ENCODE data around the gene SAMD14.
A peak's percentile ranks its signal among the peaks of the same experiment; 100 is the strongest.

Gene SAMD14

DNA sequence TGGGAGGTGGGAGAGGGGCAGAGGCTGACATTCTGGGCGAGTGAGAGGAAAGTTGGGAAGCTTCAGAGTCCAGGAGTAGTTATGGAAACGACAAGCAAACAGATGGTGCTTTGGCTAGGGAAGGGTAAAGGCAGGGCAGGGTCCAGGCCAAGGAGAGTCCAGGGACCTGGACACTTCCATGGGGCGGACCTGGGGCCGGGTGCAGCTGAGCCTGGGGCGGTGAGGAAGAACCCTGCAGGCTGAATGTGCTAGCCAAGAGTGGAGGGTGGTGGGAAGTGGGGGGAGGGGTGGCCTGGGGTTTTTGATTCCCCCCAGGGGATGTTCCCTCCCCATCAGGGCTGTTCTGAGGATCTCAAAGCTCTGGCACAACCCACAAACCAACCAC, 17.9 kb upstream of the SAMD14 start:
- no peak for DNase-seq

DNA sequence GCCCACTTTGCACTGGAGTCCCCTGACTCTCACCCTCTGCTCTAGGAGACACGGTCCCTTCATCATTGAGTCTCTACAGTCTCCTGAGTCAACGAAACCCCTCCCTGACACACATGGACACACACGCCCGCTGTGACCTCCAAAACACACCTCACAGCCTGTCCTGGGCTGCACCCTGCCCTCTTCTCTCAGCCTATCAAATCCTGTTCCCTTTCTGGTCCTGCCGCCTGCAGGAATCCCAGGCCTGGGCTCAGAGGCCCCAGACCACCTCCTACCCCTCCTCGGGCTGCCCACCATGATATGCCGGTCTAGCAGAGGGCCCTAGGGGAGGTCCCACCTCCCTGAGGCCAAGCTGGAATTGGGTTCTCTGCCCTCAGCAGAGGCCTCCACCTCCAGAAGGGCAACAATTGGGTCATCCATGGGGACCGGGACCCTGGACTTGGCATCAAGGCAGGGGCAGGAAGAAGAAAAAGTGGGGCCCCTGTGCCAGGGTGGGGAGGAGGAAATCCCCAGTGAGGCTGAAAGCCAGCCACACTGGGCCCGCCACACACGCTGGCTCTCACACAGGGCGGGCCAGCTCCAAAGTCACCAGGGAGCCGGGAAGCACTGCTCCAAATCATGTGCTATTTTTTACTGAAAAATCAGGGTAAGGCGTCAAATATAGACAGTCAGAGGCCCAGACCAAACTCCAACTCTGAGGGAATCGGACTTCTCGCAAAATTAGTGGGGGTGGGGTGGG, 17.1 kb upstream of the SAMD14 start:
- peak; percentile 14 for DNase-seq

DNA sequence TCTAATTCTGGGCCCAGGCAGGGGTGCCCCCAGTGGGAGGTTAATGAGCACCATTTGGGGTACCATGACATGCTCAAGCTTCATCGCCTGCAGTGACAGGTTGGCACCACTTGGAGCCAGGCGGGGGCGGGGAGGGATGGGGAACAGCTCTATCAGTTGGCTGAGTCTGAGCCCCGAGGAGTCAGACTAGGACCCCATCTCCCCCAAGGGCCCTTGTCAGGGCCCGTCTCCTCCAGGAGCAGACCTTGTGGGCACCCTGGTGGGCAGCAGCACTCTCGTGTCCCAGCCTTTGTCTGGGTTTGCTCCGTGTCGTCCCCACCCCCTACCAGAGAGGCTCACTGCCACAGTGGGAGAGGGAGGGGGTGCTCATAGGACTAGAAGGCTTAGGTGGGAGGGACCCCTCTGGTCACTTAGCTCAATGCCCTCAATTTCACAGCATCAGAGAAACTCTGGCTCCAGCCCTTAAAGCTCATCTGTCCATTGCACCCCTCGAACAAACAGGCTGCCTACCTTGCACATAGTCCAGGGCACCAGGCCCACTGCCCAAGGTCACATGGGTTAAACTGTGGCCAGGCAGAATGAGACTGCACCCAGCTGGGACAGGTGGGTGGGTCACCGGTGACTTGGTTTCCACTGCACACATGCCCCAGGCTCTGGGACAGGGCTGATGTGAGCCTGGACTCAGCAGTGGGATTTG, 16.4 kb upstream of the SAMD14 start:
- no peak for DNase-seq

DNA sequence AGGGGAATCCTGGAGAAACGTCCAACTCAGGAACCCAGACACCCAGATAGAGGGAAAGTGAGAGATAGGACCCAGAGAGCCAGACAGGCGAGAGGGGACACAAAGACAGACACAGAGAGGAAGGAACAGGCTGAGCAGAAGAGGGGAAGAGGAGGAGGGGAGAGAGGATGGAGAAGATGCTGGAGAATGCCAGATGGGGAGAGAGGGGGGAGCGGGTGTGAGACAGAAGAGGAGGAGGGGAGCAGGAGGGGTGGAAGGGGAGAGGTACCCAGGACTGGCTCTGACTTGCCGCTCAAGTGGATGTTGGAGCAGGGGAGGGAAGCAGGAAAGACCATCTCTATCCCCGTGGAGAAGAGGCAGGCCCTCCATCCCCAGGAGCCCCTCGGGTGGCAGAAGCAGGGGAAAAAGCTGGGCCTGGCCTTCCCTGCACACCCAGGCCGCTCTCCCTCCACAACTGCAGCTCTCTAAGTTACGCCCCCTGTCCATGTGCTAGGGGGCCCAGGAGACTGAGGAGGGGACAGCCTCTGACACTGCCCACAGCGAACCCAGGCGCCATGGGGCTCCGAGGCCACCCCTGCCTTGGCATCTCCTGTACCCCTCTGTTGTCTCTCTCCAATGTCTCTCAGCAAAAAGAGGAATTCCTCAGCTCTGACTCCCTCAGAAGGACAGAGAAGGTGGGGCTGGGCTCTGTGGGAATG, 15.7 kb upstream of the SAMD14 start:
- DNase-seq = no peak

DNA sequence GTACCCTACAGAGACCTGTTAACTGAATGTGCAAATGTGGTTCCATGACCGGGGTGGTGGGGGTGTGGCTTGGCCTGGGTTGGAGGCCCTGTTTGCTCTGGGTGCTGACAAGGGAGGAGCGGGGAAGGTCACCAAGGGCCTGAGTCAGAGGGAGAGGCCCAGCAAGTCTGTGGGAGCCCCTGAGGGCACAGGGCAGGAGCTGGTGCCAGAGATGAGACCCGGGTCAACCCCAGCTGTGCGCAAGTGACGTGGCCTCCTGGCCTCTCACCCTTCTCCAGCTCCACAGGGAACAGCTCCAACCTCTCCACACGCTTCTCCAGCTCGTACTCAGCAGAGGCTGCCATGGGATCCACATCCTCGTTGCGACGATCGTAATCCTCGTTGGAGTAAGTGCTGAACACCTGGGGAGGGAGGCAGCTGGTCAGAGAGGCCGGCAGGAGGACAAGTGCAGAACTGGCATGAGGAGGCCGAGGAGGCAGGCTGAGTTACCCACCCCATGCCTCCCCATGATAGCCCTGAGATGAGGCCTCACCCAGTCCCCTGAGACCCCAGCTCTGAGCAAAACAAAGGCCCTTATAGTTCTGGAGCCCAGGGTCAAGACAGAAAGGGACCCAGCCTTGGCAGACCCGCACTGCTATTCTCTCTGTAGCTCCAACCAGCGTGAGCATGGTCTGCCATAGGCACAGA, 15.0 kb upstream of the SAMD14 start:
- no peak for DNase-seq

DNA sequence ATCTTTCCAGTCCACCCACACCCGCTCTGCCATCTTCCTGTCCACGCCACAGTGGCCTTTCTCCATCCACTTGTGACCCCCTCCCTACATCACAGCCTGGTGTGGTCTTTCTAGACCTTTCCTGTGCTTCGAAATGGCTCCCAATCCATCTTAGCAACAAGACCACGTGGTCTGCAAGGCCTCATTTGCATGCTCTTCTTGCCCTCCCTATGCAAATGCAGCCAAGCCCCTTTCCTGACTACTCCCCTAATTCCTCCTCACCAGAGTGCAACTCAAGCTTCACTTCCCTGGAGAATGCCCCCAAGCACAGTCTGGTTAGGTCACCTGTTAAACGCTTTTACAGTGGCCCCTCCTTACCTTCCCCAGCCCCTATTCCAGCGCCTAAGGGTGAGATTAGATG, 14.4 kb upstream of the SAMD14 start:
- no peak for DNase-seq

DNA sequence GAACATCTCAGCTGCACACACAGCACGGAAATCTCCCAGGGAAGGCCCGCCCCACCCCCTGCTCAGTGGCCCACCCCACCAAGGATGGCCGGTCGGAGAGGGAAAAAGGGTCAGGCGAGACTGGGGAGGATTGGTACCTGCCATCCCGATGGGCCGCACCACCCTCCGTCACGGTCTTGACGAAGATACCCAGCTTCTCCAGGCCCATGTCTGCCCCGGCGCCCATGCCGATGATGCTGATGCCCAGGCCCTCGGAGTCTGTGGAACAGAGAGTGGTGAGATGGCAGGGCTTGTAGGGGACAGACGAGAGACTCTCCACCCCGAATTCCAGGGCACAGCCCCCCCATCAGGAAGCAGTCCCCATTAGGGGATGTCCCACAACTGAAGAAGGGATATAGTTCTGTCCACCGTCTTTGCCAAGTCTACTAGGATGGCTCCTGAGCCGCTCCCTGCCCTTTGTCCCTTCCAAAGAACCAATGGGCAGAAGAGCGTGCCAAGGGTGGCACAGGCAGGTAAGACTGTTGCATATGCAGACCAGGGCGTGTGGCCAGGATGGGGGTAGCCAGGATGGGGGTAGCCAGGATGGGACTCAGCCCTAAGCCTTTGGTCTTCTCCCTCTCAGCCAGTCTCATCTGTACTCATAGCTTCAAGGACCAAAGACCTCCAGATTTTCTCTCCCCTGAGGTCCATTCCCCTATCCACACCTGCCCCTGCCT, 13.7 kb upstream of the SAMD14 start:
- no peak for DNase-seq

DNA sequence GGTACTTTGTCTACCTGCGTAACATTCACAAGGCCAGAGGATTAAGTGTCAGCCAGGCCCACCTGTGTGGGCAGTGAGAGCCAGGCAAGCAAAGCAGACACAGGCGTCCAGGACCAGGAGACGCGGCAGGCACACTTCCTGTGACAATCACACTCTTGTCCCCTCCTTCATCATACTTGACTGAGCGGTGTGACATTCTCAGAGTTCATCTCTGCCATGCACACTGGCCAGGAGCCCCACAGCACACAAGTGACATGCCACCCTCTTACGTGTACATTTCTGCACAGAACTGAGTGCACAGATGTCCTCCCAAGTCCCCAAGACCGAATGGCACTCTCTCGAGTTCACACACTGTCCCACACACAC, 11.8 kb upstream of the SAMD14 start:
- DNase-seq = no peak

DNA sequence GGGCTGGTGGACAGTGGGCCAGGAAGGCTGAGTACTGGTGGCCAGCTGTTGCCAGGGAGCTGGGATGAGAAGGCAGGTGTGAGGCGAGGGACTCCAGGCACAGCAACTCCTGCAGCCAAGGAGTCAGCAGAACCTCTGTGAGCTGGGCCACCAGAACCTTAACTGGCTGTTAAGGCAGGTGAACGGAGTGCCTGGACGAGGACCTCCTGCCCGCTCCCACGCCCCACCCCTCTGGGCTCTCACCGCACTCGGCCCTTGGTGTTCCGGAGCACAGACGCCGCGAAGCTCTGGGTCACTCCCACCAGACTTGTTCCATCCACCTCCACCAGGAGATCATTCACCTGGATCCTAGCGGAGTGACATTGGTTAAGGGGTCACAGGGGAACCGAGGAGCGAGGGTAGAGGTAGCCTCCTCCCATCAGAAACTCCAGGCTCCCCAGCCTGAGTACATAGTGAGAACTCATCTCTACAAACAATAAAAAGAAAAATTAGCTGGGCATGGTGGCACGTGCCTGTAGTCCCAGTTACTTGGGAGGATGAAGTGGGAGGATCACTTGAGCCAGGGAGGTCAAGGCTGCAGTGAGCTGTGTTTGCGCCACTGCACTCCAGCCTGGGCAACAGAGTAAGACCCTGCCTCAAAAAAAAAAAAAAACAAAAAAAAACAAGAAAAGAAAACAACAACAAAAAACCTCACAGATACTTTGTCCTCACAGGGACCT, 11.2 kb upstream of the SAMD14 start:
- no peak for DNase-seq

DNA sequence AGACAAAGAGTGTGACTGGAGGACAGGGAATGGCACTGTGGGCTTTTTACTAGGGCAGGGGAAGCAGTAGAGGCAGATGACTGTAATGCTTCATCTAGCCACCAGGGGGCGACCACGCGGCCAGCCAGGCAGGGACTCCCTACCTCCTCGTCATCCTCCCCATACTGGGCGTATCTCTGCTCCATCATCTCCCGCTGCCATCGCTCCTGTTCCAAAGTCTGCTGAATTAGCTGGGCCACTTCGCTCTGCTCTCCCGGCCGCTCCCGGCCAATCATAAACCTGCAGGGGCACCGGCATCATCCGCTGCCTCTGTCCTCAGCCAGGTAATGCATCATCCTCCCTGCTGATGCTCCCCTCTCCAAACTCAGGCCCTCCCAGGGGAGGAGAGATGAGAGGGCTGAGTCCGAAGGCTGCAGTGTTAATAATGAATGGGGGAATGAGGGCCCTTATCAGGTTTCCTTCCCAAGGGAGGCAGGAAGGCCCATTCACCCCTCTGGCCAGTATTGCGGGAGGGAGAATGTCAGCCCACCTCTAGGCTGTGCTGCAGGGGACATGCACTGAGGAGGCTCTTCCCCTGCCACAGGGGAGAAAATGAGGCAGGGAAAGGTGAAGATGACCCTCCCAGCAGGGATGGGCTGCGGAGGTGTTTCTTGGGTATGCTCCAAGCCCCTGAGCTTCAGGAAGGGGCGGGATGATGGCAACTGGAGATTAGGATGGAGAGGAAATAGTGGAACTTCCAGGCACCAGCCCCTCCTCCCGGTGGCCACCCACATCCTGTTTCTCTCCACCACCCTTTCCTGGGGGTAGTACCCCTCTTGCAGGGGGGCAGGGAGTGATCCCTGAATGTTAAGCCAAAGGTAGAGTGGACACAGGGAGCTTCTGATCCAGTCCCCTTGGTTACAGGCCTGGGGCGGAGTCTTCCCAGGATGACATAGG, 10.3 kb upstream of the SAMD14 start:
- DNase-seq = peak; percentile 74

DNA sequence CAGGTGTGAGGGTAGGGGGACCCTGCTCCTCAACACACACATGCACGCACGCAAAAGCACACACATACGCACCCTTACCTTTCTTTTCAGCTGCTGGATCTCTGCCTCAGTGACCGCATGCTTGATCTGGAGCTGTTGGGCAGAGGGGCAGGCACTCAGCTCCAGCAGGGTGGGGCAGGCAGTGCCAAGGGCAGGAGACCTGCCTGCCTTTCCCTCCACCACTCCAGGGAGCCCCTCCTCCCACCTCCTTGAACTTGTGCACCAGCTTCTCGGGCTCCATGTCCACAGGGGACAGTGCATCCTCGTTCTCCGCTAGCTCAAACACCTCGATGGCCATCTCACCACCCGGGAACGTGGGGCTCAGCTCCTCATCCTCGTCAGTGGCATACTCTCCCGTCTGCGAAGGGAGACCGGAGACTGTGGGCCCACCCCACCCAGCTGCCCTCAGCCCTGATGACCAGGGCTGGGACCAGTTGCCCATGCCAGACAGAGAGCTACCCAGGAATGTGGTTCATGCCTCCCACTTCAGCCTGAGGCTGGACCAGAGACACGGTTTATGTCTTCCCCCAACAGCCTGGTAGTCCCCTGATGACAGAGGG, 9.3 kb upstream of the SAMD14 start:
- no peak for DNase-seq

DNA sequence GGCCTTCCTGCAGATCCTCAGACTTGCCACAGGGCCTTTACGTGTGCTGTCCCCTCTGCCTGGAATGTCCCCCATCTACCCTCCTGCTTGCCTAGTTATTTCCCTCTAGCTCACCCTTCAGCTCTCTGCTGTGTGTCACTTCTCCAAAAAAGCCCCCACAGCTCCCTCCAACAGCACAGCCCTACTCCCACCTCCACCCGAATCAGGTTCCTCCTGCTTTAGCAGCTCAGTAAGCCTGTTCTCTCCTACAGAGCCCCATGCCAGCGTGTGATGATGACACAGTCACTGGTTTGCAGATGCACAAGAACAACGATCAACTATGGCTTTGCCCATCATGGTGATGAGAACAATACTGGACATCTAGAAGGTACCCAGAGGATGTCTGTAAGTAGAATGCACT, 7.1 kb upstream of the SAMD14 start:
- peak; percentile 56 for DNase-seq

DNA sequence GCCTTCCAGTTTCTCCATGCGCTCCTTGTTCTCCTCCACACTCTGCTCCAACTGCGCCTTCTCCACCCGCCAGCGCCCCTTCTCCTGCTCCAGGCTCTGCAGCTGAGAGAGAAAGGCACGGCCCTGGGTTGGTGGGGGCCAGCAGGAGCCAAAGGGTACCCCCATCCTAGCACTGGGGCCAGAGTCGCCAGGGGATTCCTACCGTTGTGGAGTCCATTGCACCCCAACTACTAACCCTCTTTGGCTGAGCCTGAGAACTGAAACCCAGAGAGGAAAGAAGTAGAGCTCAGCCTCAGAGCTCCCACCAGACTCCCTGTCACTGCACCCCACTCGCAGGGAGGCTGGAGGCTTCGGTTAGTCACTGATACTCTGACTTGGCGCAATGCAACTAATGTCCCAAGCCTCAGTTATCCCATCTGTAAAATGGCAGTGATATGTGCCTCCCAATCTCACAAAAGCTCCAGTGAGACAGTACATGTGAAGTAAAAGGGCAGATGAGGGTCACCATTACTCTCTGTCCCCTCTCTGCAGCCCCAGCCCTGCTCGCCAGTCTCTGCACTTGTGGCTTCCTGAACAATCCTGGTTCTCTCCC, 6.2 kb upstream of the SAMD14 start:
- no peak for DNase-seq

DNA sequence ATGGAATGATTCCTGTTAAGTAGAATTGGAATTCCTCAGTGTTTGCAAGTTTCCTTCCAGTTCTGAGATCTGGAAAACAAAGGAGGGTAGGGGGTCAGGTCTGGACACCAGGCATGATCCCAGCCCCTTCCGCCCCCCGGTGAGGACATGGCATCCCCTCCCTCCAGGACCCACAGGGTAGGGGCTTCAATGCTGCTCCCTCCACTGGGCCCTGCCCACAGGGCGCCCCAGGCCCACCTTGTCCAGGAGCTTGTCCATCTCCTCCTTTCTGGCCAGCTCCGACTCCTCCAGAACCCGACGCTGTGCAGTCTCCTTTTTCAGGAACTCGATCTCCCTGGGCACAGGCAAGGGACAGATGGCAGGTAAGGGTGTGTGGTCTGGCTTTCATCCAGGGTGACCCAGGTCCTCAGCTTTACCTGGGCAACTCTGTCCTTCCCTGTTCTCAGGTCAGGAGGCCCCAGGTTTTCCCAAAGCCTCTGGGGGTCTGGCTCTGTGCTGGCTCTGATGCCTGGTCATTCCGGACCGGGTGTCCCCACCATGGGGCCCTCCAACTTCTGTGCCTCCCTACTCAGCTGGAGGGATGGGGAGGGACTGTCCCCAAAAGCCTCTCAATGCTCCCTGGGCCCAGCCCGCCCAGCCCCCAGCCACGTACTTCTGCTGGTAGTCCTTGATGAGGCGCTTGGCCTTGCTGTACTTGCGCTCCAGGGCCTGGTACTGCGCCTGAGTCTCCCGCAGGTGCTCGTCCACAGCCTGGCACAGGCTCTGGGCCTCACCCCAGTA, 5.5 kb upstream of the SAMD14 start:
- DNase-seq = no peak

DNA sequence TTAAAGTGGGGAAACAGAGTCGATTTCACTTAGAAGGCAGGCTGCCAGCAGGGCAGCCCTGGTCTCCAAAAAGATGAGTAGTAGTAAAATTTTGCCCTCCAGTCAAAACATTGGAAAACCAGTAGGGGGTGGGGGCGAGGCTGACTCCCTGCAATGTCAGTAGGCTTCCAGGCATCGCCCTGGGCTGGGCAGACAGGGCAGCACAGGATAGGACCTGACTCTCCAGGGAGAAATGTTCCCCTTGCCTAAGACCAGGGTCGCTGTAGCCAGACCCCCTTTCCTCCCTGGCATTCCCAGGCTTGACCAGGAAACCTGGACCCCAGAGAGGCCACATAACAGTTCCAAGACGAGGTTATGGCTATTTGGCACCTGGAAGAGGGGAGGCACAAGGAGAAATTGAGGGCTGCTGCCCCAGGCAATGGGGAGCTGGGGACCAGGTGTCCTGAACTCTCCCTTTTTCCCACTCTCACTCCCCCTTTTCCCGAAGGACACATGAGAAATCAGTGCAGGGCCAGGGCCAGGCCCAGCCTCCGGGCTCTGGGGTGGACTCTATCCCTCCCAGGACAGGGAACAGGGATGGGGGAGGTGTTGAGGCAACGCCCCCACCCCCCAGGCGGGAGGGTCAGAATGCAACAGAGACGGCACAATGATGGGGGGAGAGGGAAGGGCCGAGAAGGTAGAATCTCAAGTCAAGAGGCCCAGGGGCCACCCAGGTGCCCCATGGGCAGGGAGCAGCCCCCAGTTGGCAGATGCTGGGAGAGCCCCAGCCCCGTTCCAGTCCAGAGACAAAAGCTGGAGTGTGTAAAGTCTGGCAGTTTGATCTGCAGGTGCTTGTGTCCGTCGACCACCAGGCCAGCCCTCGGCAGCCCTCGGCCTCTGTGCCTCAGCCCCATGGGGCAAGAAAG, 4.5 kb upstream of the SAMD14 start:
- DNase-seq = no peak

DNA sequence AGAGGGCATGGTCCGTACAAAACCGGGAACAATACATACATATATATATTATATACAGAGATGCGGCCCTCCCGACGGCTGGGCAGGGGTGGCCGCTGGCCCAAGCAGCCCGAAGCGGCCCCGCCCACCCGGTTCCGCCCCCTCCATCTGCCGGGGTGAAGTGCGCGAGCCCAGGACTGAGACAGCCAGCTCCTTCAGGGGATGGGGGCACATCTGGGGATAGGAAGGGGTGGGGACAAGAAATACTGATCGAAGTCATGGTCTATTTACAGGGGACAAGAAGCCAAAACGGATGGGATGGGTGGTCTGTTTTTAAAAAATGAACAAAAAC, 3.8 kb upstream of the SAMD14 start:
- DNase-seq = no peak

DNA sequence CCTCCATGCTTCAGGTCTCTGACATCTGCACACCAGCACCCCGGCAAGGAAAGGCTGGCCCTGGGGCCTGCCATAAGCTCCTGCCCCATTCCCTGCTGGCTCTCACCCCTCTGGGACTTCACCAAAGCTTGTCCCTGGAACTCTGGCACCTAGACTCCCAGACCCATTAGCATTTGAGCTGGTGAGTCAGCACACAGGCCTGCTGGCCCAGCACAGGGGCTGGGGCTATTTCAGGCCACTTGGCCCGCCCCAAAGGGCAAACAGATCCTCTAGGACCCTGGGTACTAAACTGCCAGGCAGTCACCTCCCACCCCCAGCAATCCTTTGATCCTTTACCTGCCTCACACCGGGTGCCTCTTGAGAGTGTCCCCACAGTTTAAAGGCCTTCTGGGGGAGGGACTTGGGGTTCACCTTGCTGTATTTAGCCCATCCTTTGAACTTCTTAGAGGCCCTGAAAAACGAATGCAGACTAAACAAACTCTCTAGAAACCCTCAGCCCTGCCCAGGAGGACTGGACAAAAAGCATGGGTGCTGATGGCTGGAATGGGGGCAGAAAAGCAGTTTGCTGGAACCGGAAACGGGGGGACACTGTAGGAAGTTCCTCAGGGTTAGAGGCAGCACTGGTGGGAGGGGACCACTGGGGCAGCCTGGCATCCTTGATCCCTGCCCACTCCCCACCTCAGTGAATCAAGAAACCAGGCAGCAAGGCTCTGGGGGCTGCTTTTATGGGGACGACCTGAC, 3.2 kb upstream of the SAMD14 start:
- DNase-seq = no peak
